ENCODE data around the gene ARHGAP6. TPM values are rescaled to one million over a fixed set of nuclear protein-coding genes. Genes with fewer than 3 reads are reported as not detected.
A peak's percentile ranks its signal among the peaks of the same experiment; 100 is the strongest.

The ARHGAP6 gene
- total and polyA plus RNA-seq, 9 of the 15 experiments (the other 6 are each of a cell fraction or from before 2014, with no cell fraction given) = 12.5 to 63.6 (median 41.8) TPM

GRCh38 chrX:11535156-11535919 is 130.4 kb downstream of the ARHGAP6 start (continued):
- no peak for TF ChIP-seq NR1H2 (CRISPR knock-in tag; IDR thresholded peaks at IDR 0.05)

- no TSS peak for BruUV-seq (replicated peaks)
- WGBS (ENCODE audit: insufficient coverage, low coverage, missing lambda C conversion rate) = 3% methylated on average over 2 of the region's 2 CpGs
- no peak overlapping the region for H3K4me2 ChIP-seq (ENCODE audit: insufficient read depth, low read length)
- in situ Hi-C loops (cut with MboI) = loop anchor here (5.0 to 25.0 kb wide), 3 partner anchors 234 to 1346 kb away; no protein-coding TSS in a partner anchor
- FAIRE-seq (peak; percentile 77), ATAC-seq (peak; percentile 81), DNase-seq (ENCODE audit: extremely low read depth in 1 of 4, low spot score in 3 of 4) (peak; percentile 56 to 76 (median 62))
- POLR2A ChIA-PET = no interaction called here
- H3K79me2 ChIP-seq (ENCODE audit: control insufficient read depth, insufficient read depth, low read length) = no peaks in the 10 kb centered on the region
- no peaks in the 10 kb centered on the region for H4K20me1 ChIP-seq (replicated peaks; ENCODE audit: control insufficient read depth, insufficient read depth, low read length)
- CTCF ChIA-PET (ENCODE audit: low intra/inter-chr PET ratio) = interaction anchor here (0.6 to 6.3 kb wide), 16 partner anchors 9 to 1343 kb away, joined by 3 to 126 read pairs (median 4); partner anchors contain the start of gene MSL3
- H3K9me1 ChIP-seq (ENCODE audit: control insufficient read depth, insufficient read depth, low read length) = no peaks in the 10 kb centered on the region
- no peak overlapping the region for H3K9ac ChIP-seq (ENCODE audit: insufficient read depth in 1 of 2, low read depth in 2 of 2, low read length in 2 of 2)
- H2AFZ ChIP-seq (ENCODE audit: low read depth, low read length) = peak overlapping the region; percentile 78; the same call in 1 of the 2 replicates
- H3K4me1 ChIP-seq (replicated peaks in 1 of 2; ENCODE audit: control insufficient read depth in 2 of 2, insufficient read depth in 2 of 2, low read length in 2 of 2) = peaks cover 0 to 18% of the 10 kb centered on the region in 2 experiments; a peak in 2 of 5 replicates
- H3K4me3 ChIP-seq = no peak overlapping the region
- H3K9me3 ChIP-seq (replicated peaks; ENCODE audit: control insufficient read depth, insufficient read depth, low read depth, low read length) = no peaks in the 10 kb centered on the region
- intact Hi-C loops (cut with micrococcal nuclease) = loop anchor here (1.0 to 10.0 kb wide), 6 partner anchors 191 to 1242 kb away; partner anchors contain the start of gene MSL3
- H3K27ac ChIP-seq (ENCODE audit: extremely low read depth, low read depth, low read length) = no peak overlapping the region
- H3K27me3 ChIP-seq (ENCODE audit: control insufficient read depth in 2 of 2, insufficient read depth in 2 of 2, low read length in 2 of 2) = no peaks in the 10 kb centered on the region
- no peaks in the 10 kb centered on the region for H3K36me3 ChIP-seq (ENCODE audit: control insufficient read depth, insufficient read depth, low read length)
- TF ChIP-seq SMAD1 (IDR thresholded peaks at IDR 0.05; ENCODE audit: low read depth, low read length, partially characterized antibody) = no peak
- TF ChIP-seq SUPT5H (IDR thresholded peaks at IDR 0.05) = no peak
- TF ChIP-seq CTCF (IDR thresholded peaks at IDR 0.05 in 2 of 3, conservative IDR thresholded peaks at IDR 0.05 in 1 of 3; ENCODE audit: insufficient read depth in 2 of 3, low read depth in 1 of 3, low read length in 3 of 3) = peak; percentile 58 to 100 (median 98)
- no peak for TF ChIP-seq SMAD2 (IDR thresholded peaks at IDR 0.05; ENCODE audit: low read depth, low read length)
- TF ChIP-seq CREB3 (tag; conservative IDR thresholded peaks at IDR 0.05; ENCODE audit: low read depth) = no peak
- TF ChIP-seq ARID3A (IDR thresholded peaks at IDR 0.05; ENCODE audit: borderline replicate concordance, low read depth, low read length) = peak; percentile 99
- TF ChIP-seq JUND (IDR thresholded peaks at IDR 0.05; ENCODE audit: borderline replicate concordance, low read depth, low read length) = peak; percentile 5; the same call in 1 of the 2 replicates
- no peak for TF ChIP-seq JUND (tag; IDR thresholded peaks at IDR 0.05; ENCODE audit: borderline replicate concordance, low read depth, low read length)
- TF ChIP-seq ZFP30 (CRISPR knock-in tag; IDR thresholded peaks at IDR 0.05; ENCODE audit: borderline replicate concordance) = no peak
- TF ChIP-seq NCOA6 (IDR thresholded peaks at IDR 0.05) = no peak
- peak; percentile 31; the same call in 1 of the 2 replicates for TF ChIP-seq KLF16 (IDR thresholded peaks at IDR 0.05)
- TF ChIP-seq SMC3 (conservative IDR thresholded peaks at IDR 0.05; ENCODE audit: insufficient read depth, low read depth, low read length) = peak; percentile 71
- TF ChIP-seq RFX5 (IDR thresholded peaks at IDR 0.05; ENCODE audit: low read depth, low read length) = no peak
Measured at GRCh38 chrX:11533199-11533651, 132.5 kb downstream of the ARHGAP6 start.
